Spinal cord (tissue), 10 donors: ENCODE data around the gene COL26A1. TPM values are rescaled to one million over a fixed set of nuclear protein-coding genes. Genes with fewer than 3 reads are reported as not detected.

Source experiments
- DNase-seq, 6 donors: peaks; one replicate each; pipeline versions ENCODE4 v3.0.0 to v3.0.0-alpha.2; 2013 to 2015; ENCODE audit warnings: low spot score in 6 of 6, low read depth in 4 of 6
- H3K27ac ChIP-seq: one replicate; pipeline ENCODE4 v1.5.1; 2013; ENCODE audit warnings: low read depth, low read length, control low read depth
- H3K27me3 ChIP-seq: one replicate; pipeline ENCODE4 v1.6.1; 2013; ENCODE audit warnings: low read length; ENCODE audit not compliant: control insufficient read depth, insufficient read depth
- H3K36me3 ChIP-seq: one replicate; pipeline ENCODE4 v1.6.1; 2013; ENCODE audit warnings: low read length; ENCODE audit not compliant: control insufficient read depth, insufficient read depth
- H3K4me1 ChIP-seq: one replicate; pipeline ENCODE4 v1.6.1; 2013; ENCODE audit warnings: low read length; ENCODE audit not compliant: control insufficient read depth, insufficient read depth
- H3K4me3 ChIP-seq: one replicate; pipeline ENCODE4 v1.5.1; 2013; ENCODE audit warnings: low read depth, low read length, control low read depth
- H3K9me3 ChIP-seq: one replicate; pipeline ENCODE4 v1.6.1; 2013; ENCODE audit warnings: low read length; ENCODE audit not compliant: control insufficient read depth, insufficient read depth
- WGBS: methylation state at CpG from one replicate; pipeline ENCODE4 v1.1.5; 2013; ENCODE audit warnings: missing lambda C conversion rate; ENCODE audit not compliant: insufficient coverage; 5-methylcytosine and 5-hydroxymethylcytosine counted together
- polyA plus RNA-seq, 2 donors: library from polyadenylated mRNA; unstranded; fragments of 120-200 nt; gene quantifications; one replicate each; pipeline ENCODE4 v1.2.1, GENCODE V29; 2013; ENCODE audit not compliant: insufficient read length in 2 of 2
- total RNA-seq, 2 donors: library from RNA; depleted of rRNA in 1 of 2; stranded (reverse); fragments of 120-200 nt in 1 of 2; fragments of >200 nt in 1 of 2; gene quantifications; one replicate each; pipeline versions ENCODE4 v1.2.3 to v1.2.4, GENCODE V29; 2013 to 2014
- donor health status: healthy.

The COL26A1 gene
- total and polyA plus RNA-seq, 4 donors, result 15.4 to 49.3 (median 28.6) TPM

- H3K36me3 ChIP-seq, result no peaks in the 10 kb centered on the region
- no peak for DNase-seq
- 79% methylated on average over 19 of the region's 22 CpGs for WGBS
- no peak overlapping the region for H3K4me3 ChIP-seq
- peaks cover 11% of the 10 kb centered on the region for H3K4me1 ChIP-seq
- H3K27me3 ChIP-seq, result no peaks in the 10 kb centered on the region
- H3K27ac ChIP-seq, result no peak overlapping the region
- no peaks in the 10 kb centered on the region for H3K9me3 ChIP-seq
Measured at GRCh38 chr7:101398396-101399289, 36.0 kb downstream of the COL26A1 start.

- Histone ChIP-seq H3K4me3 (no peak overlapping the region), H3K9me3 (no peaks in the 10 kb centered on the region), H3K27ac (no peak overlapping the region), H3K4me1 (peaks cover 11% of the 10 kb centered on the region), H3K27me3 (no peaks in the 10 kb centered on the region), H3K36me3 (no peaks in the 10 kb centered on the region)
- WGBS, result 69% methylated on average over 4 of the region's 6 CpGs
- no peak for DNase-seq
Measured at GRCh38 chr7:101399759-101400158, 37.1 kb downstream of the COL26A1 start.

GRCh38 chr7:101400751-101401150 is 38.1 kb downstream of the COL26A1 start:
- Histone ChIP-seq H3K4me1 (peaks cover 8% of the 10 kb centered on the region), H3K27ac (no peak overlapping the region), H3K36me3 (no peaks in the 10 kb centered on the region), H3K4me3 (no peak overlapping the region), H3K9me3 (no peaks in the 10 kb centered on the region), H3K27me3 (no peaks in the 10 kb centered on the region)
- 91% methylated on average over 12 of the region's 13 CpGs for WGBS
- DNase-seq, result no peak

- Histone ChIP-seq H3K9me3 (no peaks in the 10 kb centered on the region), H3K27ac (no peak overlapping the region), H3K27me3 (no peaks in the 10 kb centered on the region), H3K4me1 (peaks cover 8% of the 10 kb centered on the region), H3K4me3 (no peak overlapping the region), H3K36me3 (no peaks in the 10 kb centered on the region)
- no peak for DNase-seq
- 4% methylated on average over 3 of the region's 7 CpGs for WGBS
Measured at GRCh38 chr7:101401390-101402080, 38.9 kb downstream of the COL26A1 start.

GRCh38 chr7:101402081-101402779 is 39.6 kb downstream of the COL26A1 start:
- Histone ChIP-seq H3K4me1 (peaks cover 8% of the 10 kb centered on the region), H3K27me3 (no peaks in the 10 kb centered on the region), H3K36me3 (no peaks in the 10 kb centered on the region), H3K9me3 (no peaks in the 10 kb centered on the region), H3K4me3 (no peak overlapping the region), H3K27ac (no peak overlapping the region)
- DNase-seq, result peak in 1 of 6 donors; percentile 41
- WGBS, result 40% methylated on average over 1 of the region's 12 CpGs

GRCh38 chr7:101402835-101403234 is 40.2 kb downstream of the COL26A1 start:
- DNase-seq, result no peak
- Histone ChIP-seq H3K4me3 (no peak overlapping the region), H3K9me3 (no peaks in the 10 kb centered on the region), H3K27me3 (no peaks in the 10 kb centered on the region), H3K4me1 (peaks cover 8% of the 10 kb centered on the region), H3K36me3 (no peaks in the 10 kb centered on the region), H3K27ac (no peak overlapping the region)
- 72% methylated on average over 3 of the region's 6 CpGs for WGBS

GRCh38 chr7:101405474-101406067 is 42.9 kb downstream of the COL26A1 start:
- Histone ChIP-seq H3K4me3 (no peak overlapping the region), H3K27ac (peak overlapping the region; percentile 40), H3K36me3 (no peaks in the 10 kb centered on the region), H3K27me3 (no peaks in the 10 kb centered on the region), H3K9me3 (peaks cover 3% of the 10 kb centered on the region), H3K4me1 (peaks cover 8% of the 10 kb centered on the region)
- 48% methylated on average over 10 of the region's 16 CpGs for WGBS
- no peak for DNase-seq

GRCh38 chr7:101410743-101411507 is 48.2 kb downstream of the COL26A1 start:
- Histone ChIP-seq H3K4me3 (no peak overlapping the region), H3K36me3 (no peaks in the 10 kb centered on the region), H3K27ac (no peak overlapping the region), H3K27me3 (no peaks in the 10 kb centered on the region), H3K4me1 (peaks cover 11% of the 10 kb centered on the region), H3K9me3 (peaks cover 3% of the 10 kb centered on the region)
- DNase-seq, result peak in 2 of 6 donors; percentile 31 to 45
- WGBS, result 18% methylated on average over 15 of the region's 16 CpGs

GRCh38 chr7:101411508-101411874 is 48.8 kb downstream of the COL26A1 start:
- 47% methylated on average over 4 of the region's 4 CpGs for WGBS
- peaks cover 11% of the 10 kb centered on the region for H3K4me1 ChIP-seq
- DNase-seq, result no peak
- H3K27me3 ChIP-seq, result no peaks in the 10 kb centered on the region
- H3K9me3 ChIP-seq, result peaks cover 3% of the 10 kb centered on the region
- no peak overlapping the region for H3K27ac ChIP-seq
- H3K36me3 ChIP-seq, result no peaks in the 10 kb centered on the region
- no peak overlapping the region for H3K4me3 ChIP-seq
